Left lung (tissue), 10 donors: ENCODE data around the gene CUX1. TPM values are rescaled to one million over a fixed set of nuclear protein-coding genes. Genes with fewer than 3 reads are reported as not detected.
"Not testable (repeated sequence)": the region's sequence is repeated elsewhere in the genome, so short reads cannot be mapped to it uniquely, and the experiment has no call there.

Experiments
- ATAC-seq: fragments of 200-7000 bp; cut with Tn5 transposase; one replicate; pipeline ENCODE4 v1.9.1; 2020; ENCODE audit warnings: moderate library complexity
- DNase-seq, 4 donors: peaks; one replicate each; pipeline ENCODE4 v3.0.0-alpha.2; 2013 to 2020
- H3K27ac ChIP-seq, 2 donors: fragments of 200-600 bp; sonication (generic) in 1 of 2; one replicate each; pipeline versions ENCODE4 v1.5.0 to v1.8.0; 2020 to 2021
- H3K27me3 ChIP-seq, 2 donors: fragments of 200-600 bp; sonication (generic) in 1 of 2; one replicate each; pipeline versions ENCODE4 v1.5.0 to v1.8.0; 2020 to 2021
- H3K36me3 ChIP-seq, 2 donors: fragments of 200-600 bp; sonication (generic) in 1 of 2; one replicate each; pipeline versions ENCODE4 v1.5.0 to v1.8.0; 2020 to 2021
- H3K4me1 ChIP-seq, 2 donors: fragments of 200-600 bp; one replicate each; pipeline ENCODE4 v1.8.0; 2021
- H3K4me3 ChIP-seq, 2 donors: fragments of 200-600 bp; sonication (generic) in 1 of 2; one replicate each; pipeline versions ENCODE4 v1.5.0 to v1.8.0; 2020 to 2021; ENCODE audit warnings: mild to moderate bottlenecking in 1 of 2
- H3K9me3 ChIP-seq, 2 donors: fragments of 200-600 bp; sonication (generic) in 1 of 2; one replicate each; pipeline versions ENCODE4 v1.5.0 to v1.8.0; 2020 to 2021
- CTCF ChIP-seq, 2 donors: fragments of 200-600 bp; sonication (generic) in 1 of 2; IDR thresholded peaks; one replicate each; pipeline versions ENCODE4 v1.5.0 to v1.8.0; 2021; ENCODE audit warnings: antibody characterized with exemption in 2 of 2
- intact Hi-C, 2 donors: fragments of 100-400 bp; cut with DNase I; formaldehyde crosslinking; loops; one replicate each; pipeline versions ENCODE4 v1.11.2 to v1.14.2; 2022
- polyA plus RNA-seq, 6 donors: library from polyadenylated mRNA; unstranded; fragments of 120-200 nt; gene quantifications; one replicate each; pipeline ENCODE4 v1.2.1, GENCODE V29; 2013; ENCODE audit not compliant: insufficient read length in 6 of 6
- total RNA-seq, 2 donors: library from RNA; stranded (reverse); fragmentation: NEBNext Ultra II Directional; extraction: Animal tissue kit (Norgen Biotek cat#: 25700); gene quantifications; one replicate each; pipeline ENCODE4 v1.2.1, GENCODE V29; 2021
- donor health status: DM: no; HTN: yes; CAD: no.
- donor health status: DM: no; HTN: no; CAD: no.

Gene CUX1
- total and polyA plus RNA-seq, 8 donors, result 86.4 to 157 (median 96.4) TPM

- DNase-seq, result no peak
Observed at GRCh38 chr7:101788517-101788916, 28.9 kb upstream of the CUX1 start.

GRCh38 chr7:101790566-101791293 lies 26.7 kb upstream of the CUX1 start:
- TF ChIP-seq CTCF (IDR thresholded peaks at IDR 0.05), result no peak
- H3K27me3 ChIP-seq, result no peaks in the 10 kb centered on the region
- no peak overlapping the region for H3K27ac ChIP-seq
- DNase-seq (no peak), ATAC-seq (no peak)
- peaks cover 0 to 5% of the 10 kb centered on the region in 2 donors for H3K4me1 ChIP-seq
- no peaks in the 10 kb centered on the region for H3K9me3 ChIP-seq
- intact Hi-C loops, result no loop called here
- H3K4me3 ChIP-seq, result no peak overlapping the region
- H3K36me3 ChIP-seq, result no peaks in the 10 kb centered on the region

More at GRCh38 chr7:101788517-101788916, 28.9 kb upstream of the CUX1 start:
- ATAC-seq, result no peak
- no peaks in the 10 kb centered on the region for H3K9me3 ChIP-seq
- no peak overlapping the region for H3K4me3 ChIP-seq
- H3K36me3 ChIP-seq, result no peaks in the 10 kb centered on the region
- H3K4me1 ChIP-seq, result peaks cover 4 to 9% of the 10 kb centered on the region in 2 donors
- no peak for TF ChIP-seq CTCF (IDR thresholded peaks at IDR 0.05)
- H3K27ac ChIP-seq, result no peak overlapping the region
- intact Hi-C loops, result no loop called here
- H3K27me3 ChIP-seq, result no peaks in the 10 kb centered on the region

GRCh38 chr7:101792051-101792681 lies 25.3 kb upstream of the CUX1 start:
- DNase-seq (no peak), ATAC-seq (peak; percentile 62)
- Histone ChIP-seq H3K4me3 (no peak overlapping the region), H3K27ac (no peak overlapping the region), H3K9me3 (no peaks in the 10 kb centered on the region), H3K36me3 (no peaks in the 10 kb centered on the region), H3K27me3 (no peaks in the 10 kb centered on the region), H3K4me1 (peaks cover 0 to 15% of the 10 kb centered on the region in 2 donors)
- TF ChIP-seq CTCF (IDR thresholded peaks at IDR 0.05), result no peak
- intact Hi-C loops, result no loop called here

- ATAC-seq, DNase-seq, H3K27ac ChIP-seq, H3K27me3 ChIP-seq, intact Hi-C loops, H3K36me3 ChIP-seq, H3K4me3 ChIP-seq, H3K9me3 ChIP-seq: not testable (repeated sequence)
- H3K4me1 ChIP-seq, result peaks cover 0 to 20% of the 10 kb centered on the region in 2 donors
Observed at GRCh38 chr7:101792682-101793071, 24.7 kb upstream of the CUX1 start.

- DNase-seq (peak in 1 of 4 donors; percentile 12), ATAC-seq (no peak)
- Histone ChIP-seq H3K9me3 (no peaks in the 10 kb centered on the region), H3K36me3 (no peaks in the 10 kb centered on the region), H3K27ac (no peak overlapping the region), H3K4me1 (peaks cover 0 to 21% of the 10 kb centered on the region in 2 donors), H3K4me3 (no peak overlapping the region), H3K27me3 (no peaks in the 10 kb centered on the region)
- intact Hi-C loops, result no loop called here
- no peak for TF ChIP-seq CTCF (IDR thresholded peaks at IDR 0.05)
Observed at GRCh38 chr7:101795461-101795860, 22.0 kb upstream of the CUX1 start.

- H3K4me1 ChIP-seq, result peaks cover 0 to 24% of the 10 kb centered on the region in 2 donors
- H3K36me3 ChIP-seq, H3K27ac ChIP-seq, H3K4me3 ChIP-seq, intact Hi-C loops, ATAC-seq, DNase-seq, H3K9me3 ChIP-seq: not testable (repeated sequence)
- H3K27me3 ChIP-seq, result peaks cover 0 to 10% of the 10 kb centered on the region in 2 donors
Observed at GRCh38 chr7:101798173-101798572, 19.3 kb upstream of the CUX1 start.
